GM21528 (cell line): ENCODE results near the gene IYD.

ENCODE experiments used
- ATAC-seq: cut with Tn5 transposase; IDR thresholded peaks from one replicate; pipeline ENCODE4 v1.9.1; 2021; ENCODE audit warnings: mild to moderate bottlenecking, moderate library complexity; ENCODE audit not compliant: unreplicated experiment, low FRiP score

The IYD gene

GRCh38 chr6:150368762-150369161 lies at the start of gene IYD:
TSS of gene IYD (plus strand) at chr6:150369012. CDS start at chr6:150369032, 20 bp downstream.
- no peak for ATAC-seq

- no peak for ATAC-seq
These were observed 48.9 kb upstream of the IYD start for GRCh38 chr6:150319924-150320323.

- ATAC-seq, result no peak
These were observed 48.4 kb upstream of the IYD start for GRCh38 chr6:150320442-150320841.

- ATAC-seq, result no peak
These were observed 46.3 kb upstream of the IYD start for GRCh38 chr6:150322466-150322871.

- ATAC-seq, result no peak
These were observed 45.6 kb upstream of the IYD start for GRCh38 chr6:150323205-150323604.

- ATAC-seq, result no peak
These were observed 44.8 kb upstream of the IYD start for GRCh38 chr6:150324044-150324443.

GRCh38 chr6:150325066-150325772 lies 43.6 kb upstream of the IYD start:
- no peak for ATAC-seq

GRCh38 chr6:150327117-150327774 lies 41.6 kb upstream of the IYD start:
- ATAC-seq, result no peak

GRCh38 chr6:150328744-150329405 lies 39.9 kb upstream of the IYD start:
- ATAC-seq, result no peak

- no peak for ATAC-seq
These were observed 37.5 kb upstream of the IYD start for GRCh38 chr6:150331344-150331743.

GRCh38 chr6:150332939-150333584 lies 35.8 kb upstream of the IYD start:
- no peak for ATAC-seq

- no peak for ATAC-seq
These were observed 35.2 kb upstream of the IYD start for GRCh38 chr6:150333585-150333941.

GRCh38 chr6:150334790-150335783 lies 33.7 kb upstream of the IYD start:
- ATAC-seq, result no peak

- no peak for ATAC-seq
These were observed 32.5 kb upstream of the IYD start for GRCh38 chr6:150336299-150336698.

GRCh38 chr6:150336708-150337107 lies 32.1 kb upstream of the IYD start:
- no peak for ATAC-seq

GRCh38 chr6:150342126-150342525 lies 26.7 kb upstream of the IYD start:
- ATAC-seq, result no peak

- no peak for ATAC-seq
These were observed 25.4 kb upstream of the IYD start for GRCh38 chr6:150343434-150343833.

GRCh38 chr6:150345781-150346180 lies 23.0 kb upstream of the IYD start:
- ATAC-seq, result no peak

- no peak for ATAC-seq
These were observed 22.5 kb upstream of the IYD start for GRCh38 chr6:150346346-150346745.

- no peak for ATAC-seq
These were observed 21.0 kb upstream of the IYD start for GRCh38 chr6:150347845-150348244.
